Measurements from ENCODE around the gene ECI1.

DNA sequence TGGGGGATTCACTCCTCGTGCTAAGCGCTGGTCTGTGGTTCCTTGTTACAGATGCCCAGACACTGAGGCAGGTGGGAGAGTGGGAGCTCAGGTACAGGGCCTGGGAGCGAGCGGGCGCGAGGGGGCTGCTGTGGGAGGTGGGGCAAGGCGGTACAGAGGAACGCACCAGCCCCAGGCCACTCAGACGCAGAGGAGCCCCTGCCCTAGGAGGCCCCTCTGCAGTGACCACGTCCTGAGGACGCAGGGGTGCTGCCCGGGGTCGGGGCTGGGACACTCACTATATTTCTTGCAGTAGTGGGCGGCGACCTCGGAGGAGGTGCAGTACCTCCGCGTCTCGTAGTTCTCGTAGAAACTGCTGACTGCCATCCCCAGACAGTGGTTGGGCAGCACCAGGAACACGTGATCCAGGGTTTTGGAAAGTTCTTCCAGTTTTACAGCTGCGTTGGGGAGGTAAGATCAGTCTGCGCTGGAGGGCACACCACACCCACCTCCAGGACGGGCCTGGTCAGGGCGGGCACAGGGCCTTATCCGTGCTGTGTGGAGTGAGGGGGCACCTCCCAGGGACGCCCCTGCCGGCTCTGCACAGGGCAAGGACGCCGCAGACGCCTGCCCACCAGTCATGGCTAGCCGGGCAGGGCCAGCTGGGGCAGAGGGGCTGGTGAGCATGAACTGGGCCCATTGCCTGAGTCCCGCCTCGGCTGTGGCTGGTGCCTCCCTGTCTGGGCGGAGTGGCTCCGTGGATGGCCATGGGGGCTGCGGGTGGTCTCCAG, 32.8 kb upstream of the ECI1 start:
- TF ChIP-seq, protein P1, sequence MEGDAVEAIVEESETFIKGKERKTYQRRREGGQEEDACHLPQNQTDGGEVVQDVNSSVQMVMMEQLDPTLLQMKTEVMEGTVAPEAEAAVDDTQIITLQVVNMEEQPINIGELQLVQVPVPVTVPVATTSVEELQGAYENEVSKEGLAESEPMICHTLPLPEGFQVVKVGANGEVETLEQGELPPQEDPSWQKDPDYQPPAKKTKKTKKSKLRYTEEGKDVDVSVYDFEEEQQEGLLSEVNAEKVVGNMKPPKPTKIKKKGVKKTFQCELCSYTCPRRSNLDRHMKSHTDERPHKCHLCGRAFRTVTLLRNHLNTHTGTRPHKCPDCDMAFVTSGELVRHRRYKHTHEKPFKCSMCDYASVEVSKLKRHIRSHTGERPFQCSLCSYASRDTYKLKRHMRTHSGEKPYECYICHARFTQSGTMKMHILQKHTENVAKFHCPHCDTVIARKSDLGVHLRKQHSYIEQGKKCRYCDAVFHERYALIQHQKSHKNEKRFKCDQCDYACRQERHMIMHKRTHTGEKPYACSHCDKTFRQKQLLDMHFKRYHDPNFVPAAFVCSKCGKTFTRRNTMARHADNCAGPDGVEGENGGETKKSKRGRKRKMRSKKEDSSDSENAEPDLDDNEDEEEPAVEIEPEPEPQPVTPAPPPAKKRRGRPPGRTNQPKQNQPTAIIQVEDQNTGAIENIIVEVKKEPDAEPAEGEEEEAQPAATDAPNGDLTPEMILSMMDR (IDR thresholded peaks at IDR 0.05; ENCODE audit: low read depth, low read length, poor library complexity, severe bottlenecking) = no peak
- no peak for TF ChIP-seq EZH2phosphoT487 (IDR thresholded peaks at IDR 0.05; ENCODE audit: borderline replicate concordance, low read length)

All from DOHH2 (cell line).